ENCODE measurements around the gene SYNE3.

Gene SYNE3

DNA sequence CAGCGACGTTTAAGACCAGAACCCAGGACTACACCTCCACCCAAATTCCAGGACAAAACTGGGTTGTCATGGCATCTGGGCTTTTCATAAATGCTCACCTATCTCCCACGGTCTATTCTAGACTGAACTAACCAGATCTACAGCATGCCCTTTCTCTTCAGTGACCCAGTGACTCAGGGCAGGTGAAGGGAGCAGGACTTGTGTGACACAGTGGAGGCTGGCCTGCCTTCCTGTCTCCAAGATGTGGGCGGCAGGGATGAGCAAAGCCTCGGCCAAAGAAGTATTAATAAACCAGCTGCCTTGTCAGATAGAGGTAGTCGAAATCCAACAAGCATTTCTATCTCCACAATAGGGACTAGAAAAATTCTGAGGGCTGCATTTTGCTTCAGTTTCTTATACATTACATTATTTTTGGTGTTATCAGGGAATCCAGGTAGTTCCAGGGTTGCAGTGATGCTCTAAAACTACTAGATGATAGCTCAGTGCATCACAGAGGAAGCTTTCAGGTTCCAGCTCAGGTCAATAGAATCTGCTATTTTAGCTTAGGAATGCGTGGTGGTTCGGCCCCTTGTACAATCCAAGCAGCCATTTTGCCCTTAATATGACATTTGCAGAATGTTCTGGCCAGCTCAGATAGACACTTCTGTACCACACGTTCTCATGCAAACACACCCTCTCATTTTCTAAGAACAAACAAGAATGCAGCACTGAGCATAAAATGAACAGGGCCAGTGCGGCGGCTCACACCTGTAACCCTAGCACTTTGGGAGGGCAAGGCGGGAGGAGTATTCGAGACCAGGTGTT, 14.2 kb upstream of the SYNE3 start:
- Histone ChIP-seq H3K9me3 (ENCODE audit: control extremely low read depth in 1 of 5, control insufficient read depth in 4 of 5, insufficient read depth in 2 of 5, low read depth in 1 of 5, low read length in 4 of 5) (no peaks in the 10 kb centered on the region), H3K4me3 (ENCODE audit: control insufficient read depth in 1 of 7, extremely low read depth in 1 of 7, insufficient read depth in 4 of 7, low read depth in 2 of 7, low read length in 6 of 7) (no peak overlapping the region), H3K27ac (ENCODE audit: insufficient read depth in 1 of 2, low read depth in 1 of 2, low read length in 2 of 2, poor library complexity in 1 of 2, severe bottlenecking in 2 of 2) (peak overlapping the region; percentile 13 to 97), H3K4me1 (ENCODE audit: control extremely low read depth in 1 of 4, control insufficient read depth in 4 of 4, insufficient read depth in 4 of 4, low read length in 3 of 4) (peaks cover 12 to 49% (median 34%) of the 10 kb centered on the region in 4 experiments), H3K27me3 (replicated peaks in 2 of 5; ENCODE audit: control insufficient read depth in 4 of 5, insufficient read depth in 5 of 5, low read length in 4 of 5) (no peaks in the 10 kb centered on the region), H3K36me3 (ENCODE audit: control insufficient read depth in 4 of 4, insufficient read depth in 4 of 4, low read length in 3 of 4) (peaks cover 0 to 25% (median 6%) of the 10 kb centered on the region in 4 experiments)
- no peak for DNase-seq
- ChIA-PET POLR2A (no interaction called here), CTCF (interaction anchor here (1.7 to 14.8 kb wide), 3 partner anchors 12 to 83 kb away, joined by 3 to 259 read pairs (median 5); no protein-coding TSS in a partner anchor)
- 95% methylated on average over 4 of the region's 13 CpGs for WGBS (ENCODE audit: insufficient coverage)

GRCh38 chr14:95529216-95529615, 12.8 kb upstream of the SYNE3 start:
- POLR2A ChIA-PET: no interaction called here
- H3K36me3 ChIP-seq (ENCODE audit: control insufficient read depth in 4 of 4, insufficient read depth in 4 of 4, low read length in 3 of 4): peaks cover 0 to 25% (median 6%) of the 10 kb centered on the region in 4 experiments
- peaks cover 12 to 57% (median 40%) of the 10 kb centered on the region in 4 experiments for H3K4me1 ChIP-seq (ENCODE audit: control extremely low read depth in 1 of 4, control insufficient read depth in 4 of 4, insufficient read depth in 4 of 4, low read length in 3 of 4)
- H3K27me3 ChIP-seq (replicated peaks in 2 of 5; ENCODE audit: control insufficient read depth in 4 of 5, insufficient read depth in 5 of 5, low read length in 4 of 5): no peaks in the 10 kb centered on the region
- H3K9me3 ChIP-seq (ENCODE audit: control extremely low read depth in 1 of 5, control insufficient read depth in 4 of 5, insufficient read depth in 2 of 5, low read depth in 1 of 5, low read length in 4 of 5): no peaks in the 10 kb centered on the region
- WGBS (ENCODE audit: insufficient coverage): 80% methylated on average over 4 of the region's 7 CpGs
- H3K27ac ChIP-seq (ENCODE audit: insufficient read depth in 1 of 2, low read depth in 1 of 2, low read length in 2 of 2, poor library complexity in 1 of 2, severe bottlenecking in 2 of 2): peak overlapping the region in 1 of 2 experiments; percentile 19
- no peak for DNase-seq
- H3K4me3 ChIP-seq (ENCODE audit: control insufficient read depth in 1 of 7, extremely low read depth in 1 of 7, insufficient read depth in 4 of 7, low read depth in 2 of 7, low read length in 6 of 7): no peak overlapping the region
- CTCF ChIA-PET: interaction anchor here (1.0 to 14.8 kb wide), 8 partner anchors 10 to 99 kb away, joined by 3 to 259 read pairs (median 4); partner anchors contain the start of gene SYNE3

DNA sequence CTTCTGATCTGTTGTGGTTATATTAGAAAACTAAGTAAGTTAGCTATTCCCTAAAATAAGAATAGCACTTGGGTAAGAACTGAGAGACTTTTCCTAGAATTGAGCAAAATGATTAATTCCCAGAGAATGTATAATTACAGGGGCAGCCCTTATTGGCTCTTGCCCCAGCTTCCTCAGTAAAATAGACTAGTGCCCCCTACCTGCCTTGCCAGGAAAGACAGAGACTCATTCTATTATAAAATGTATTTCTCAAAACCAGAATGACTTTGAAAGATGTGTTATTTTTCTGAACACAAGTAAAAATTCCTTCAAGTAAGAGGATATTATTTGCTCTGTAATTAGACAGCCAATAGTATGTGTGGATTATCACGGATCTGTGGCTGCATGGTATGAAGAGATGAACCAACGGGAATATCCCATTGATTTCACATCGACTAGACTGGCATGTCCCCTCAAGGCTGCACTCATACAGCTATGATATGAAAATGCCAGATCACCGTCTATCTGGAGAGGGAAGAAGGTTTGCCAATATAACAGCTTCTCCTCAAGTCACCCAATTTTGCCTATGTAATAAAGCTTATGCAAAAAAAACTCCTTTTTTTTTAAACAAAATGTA, 11.0 kb upstream of the SYNE3 start:
- 84% methylated on average over 3 of the region's 4 CpGs for WGBS (ENCODE audit: insufficient coverage)
- ChIA-PET POLR2A (interaction anchor here (1.0 kb wide), 1 partner anchor 32 kb away, joined by 3 read pairs; no protein-coding TSS in a partner anchor), CTCF (interaction anchor here (0.6 to 14.8 kb wide), 23 partner anchors 9 to 797 kb away, joined by 3 to 259 read pairs (median 5); partner anchors contain the start of gene SYNE3)
- no peak overlapping the region for H3K27ac ChIP-seq (ENCODE audit: insufficient read depth in 1 of 2, low read depth in 1 of 2, low read length in 2 of 2, poor library complexity in 1 of 2, severe bottlenecking in 2 of 2)
- no peaks in the 10 kb centered on the region for H3K27me3 ChIP-seq (replicated peaks in 2 of 5; ENCODE audit: control insufficient read depth in 4 of 5, insufficient read depth in 5 of 5, low read length in 4 of 5)
- DNase-seq: peak; percentile 56 to 72 (median 65)
- H3K36me3 ChIP-seq (ENCODE audit: control insufficient read depth in 4 of 4, insufficient read depth in 4 of 4, low read length in 3 of 4): peaks cover 0 to 22% (median 6%) of the 10 kb centered on the region in 4 experiments
- peaks cover 17 to 65% (median 43%) of the 10 kb centered on the region in 4 experiments for H3K4me1 ChIP-seq (ENCODE audit: control extremely low read depth in 1 of 4, control insufficient read depth in 4 of 4, insufficient read depth in 4 of 4, low read length in 3 of 4)
- peak overlapping the region in 1 of 7 experiments; percentile 12 for H3K4me3 ChIP-seq (ENCODE audit: control insufficient read depth in 1 of 7, extremely low read depth in 1 of 7, insufficient read depth in 4 of 7, low read depth in 2 of 7, low read length in 6 of 7)
- H3K9me3 ChIP-seq (ENCODE audit: control extremely low read depth in 1 of 5, control insufficient read depth in 4 of 5, insufficient read depth in 2 of 5, low read depth in 1 of 5, low read length in 4 of 5): no peaks in the 10 kb centered on the region

- Histone ChIP-seq H3K4me3 (ENCODE audit: control insufficient read depth in 1 of 7, extremely low read depth in 1 of 7, insufficient read depth in 4 of 7, low read depth in 2 of 7, low read length in 6 of 7) (peak overlapping the region in 1 of 7 experiments; percentile 12), H3K27ac (ENCODE audit: insufficient read depth in 1 of 2, low read depth in 1 of 2, low read length in 2 of 2, poor library complexity in 1 of 2, severe bottlenecking in 2 of 2) (no peak overlapping the region), H3K27me3 (replicated peaks in 2 of 5; ENCODE audit: control insufficient read depth in 4 of 5, insufficient read depth in 5 of 5, low read length in 4 of 5) (no peaks in the 10 kb centered on the region), H3K9me3 (ENCODE audit: control extremely low read depth in 1 of 5, control insufficient read depth in 4 of 5, insufficient read depth in 2 of 5, low read depth in 1 of 5, low read length in 4 of 5) (no peaks in the 10 kb centered on the region), H3K36me3 (ENCODE audit: control insufficient read depth in 4 of 4, insufficient read depth in 4 of 4, low read length in 3 of 4) (peaks cover 0 to 20% (median 6%) of the 10 kb centered on the region in 4 experiments), H3K4me1 (ENCODE audit: control extremely low read depth in 1 of 4, control insufficient read depth in 4 of 4, insufficient read depth in 4 of 4, low read length in 3 of 4) (peaks cover 13 to 63% (median 39%) of the 10 kb centered on the region in 4 experiments)
- ChIA-PET POLR2A (interaction anchor here (1.0 kb wide), 1 partner anchor 31 kb away, joined by 3 read pairs; no protein-coding TSS in a partner anchor), CTCF (interaction anchor here (0.6 to 14.8 kb wide), 23 partner anchors 8 to 796 kb away, joined by 3 to 259 read pairs (median 5); partner anchors contain the start of gene SYNE3)
- WGBS (ENCODE audit: insufficient coverage): 18% methylated on average over 4 of the region's 9 CpGs
- peak in 2 of 3 donors; percentile 38 to 69 for DNase-seq
These were observed 10.3 kb upstream of the SYNE3 start for GRCh38 chr14:95526483-95527386.

- WGBS (ENCODE audit: insufficient coverage): 95% methylated on average over 4 of the region's 5 CpGs
- ChIA-PET CTCF (interaction anchor here (0.7 to 14.8 kb wide), 10 partner anchors 7 to 88 kb away, joined by 3 to 259 read pairs (median 10); partner anchors contain the start of genes GLRX5 and SYNE3), POLR2A (no interaction called here)
- no peaks in the 10 kb centered on the region for H3K27me3 ChIP-seq (replicated peaks in 2 of 5; ENCODE audit: control insufficient read depth in 4 of 5, insufficient read depth in 5 of 5, low read length in 4 of 5)
- H3K27ac ChIP-seq (ENCODE audit: insufficient read depth in 1 of 2, low read depth in 1 of 2, low read length in 2 of 2, poor library complexity in 1 of 2, severe bottlenecking in 2 of 2): no peak overlapping the region
- H3K4me3 ChIP-seq (ENCODE audit: control insufficient read depth in 1 of 7, extremely low read depth in 1 of 7, insufficient read depth in 4 of 7, low read depth in 2 of 7, low read length in 6 of 7): no peak overlapping the region
- DNase-seq: no peak
- H3K4me1 ChIP-seq (ENCODE audit: control extremely low read depth in 1 of 4, control insufficient read depth in 4 of 4, insufficient read depth in 4 of 4, low read length in 3 of 4): peaks cover 13 to 58% (median 37%) of the 10 kb centered on the region in 4 experiments
- peaks cover 0 to 15% (median 6%) of the 10 kb centered on the region in 4 experiments for H3K36me3 ChIP-seq (ENCODE audit: control insufficient read depth in 4 of 4, insufficient read depth in 4 of 4, low read length in 3 of 4)
- H3K9me3 ChIP-seq (ENCODE audit: control extremely low read depth in 1 of 5, control insufficient read depth in 4 of 5, insufficient read depth in 2 of 5, low read depth in 1 of 5, low read length in 4 of 5): no peaks in the 10 kb centered on the region
These were observed 9.5 kb upstream of the SYNE3 start for GRCh38 chr14:95525999-95526398.

DNA sequence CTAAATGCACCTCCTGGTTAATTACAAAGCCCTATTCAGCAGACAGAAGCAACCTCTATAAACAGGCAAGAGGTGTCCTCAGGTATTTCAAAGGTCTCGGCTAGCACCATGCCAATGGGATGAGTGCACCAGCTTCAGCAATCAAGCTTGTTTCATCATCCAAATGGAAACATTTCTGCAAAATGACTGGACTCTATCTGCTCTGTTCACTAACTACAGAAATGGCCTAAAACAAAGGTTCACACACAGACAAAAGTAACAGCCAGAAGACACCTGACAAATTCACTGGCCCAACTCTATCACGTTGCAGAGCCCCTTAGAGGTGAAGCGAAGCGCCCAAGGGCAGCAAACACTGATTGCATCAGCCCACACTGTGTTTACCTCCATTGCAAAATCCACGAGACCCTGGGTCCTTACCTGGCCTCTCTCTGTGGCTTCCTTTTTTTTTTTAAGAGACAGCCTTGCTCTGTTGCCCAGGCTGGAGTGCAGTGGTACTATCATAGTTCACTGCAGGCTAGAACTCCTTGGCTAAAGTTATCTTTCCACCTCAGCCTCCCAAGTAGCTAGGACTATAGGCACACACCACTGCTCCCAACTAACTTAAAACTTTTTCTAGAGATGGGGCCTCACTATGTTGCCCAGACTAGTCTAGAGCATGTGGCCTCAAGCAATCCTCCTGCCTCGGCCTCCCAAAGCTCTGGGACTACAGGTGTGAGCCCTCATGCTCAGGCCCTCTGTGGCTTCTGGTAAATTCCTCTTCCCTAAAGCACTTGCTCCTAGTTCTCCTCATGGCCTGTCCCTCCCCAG, 8.5 kb upstream of the SYNE3 start:
- Histone ChIP-seq H3K27ac (ENCODE audit: insufficient read depth in 1 of 2, low read depth in 1 of 2, low read length in 2 of 2, poor library complexity in 1 of 2, severe bottlenecking in 2 of 2) (no peak overlapping the region), H3K27me3 (replicated peaks in 2 of 5; ENCODE audit: control insufficient read depth in 4 of 5, insufficient read depth in 5 of 5, low read length in 4 of 5) (no peaks in the 10 kb centered on the region), H3K4me3 (ENCODE audit: control insufficient read depth in 1 of 7, extremely low read depth in 1 of 7, insufficient read depth in 4 of 7, low read depth in 2 of 7, low read length in 6 of 7) (no peak overlapping the region), H3K4me1 (ENCODE audit: control extremely low read depth in 1 of 4, control insufficient read depth in 4 of 4, insufficient read depth in 4 of 4, low read length in 3 of 4) (peaks cover 20 to 66% (median 44%) of the 10 kb centered on the region in 4 experiments), H3K9me3 (ENCODE audit: control extremely low read depth in 1 of 5, control insufficient read depth in 4 of 5, insufficient read depth in 2 of 5, low read depth in 1 of 5, low read length in 4 of 5) (no peaks in the 10 kb centered on the region), H3K36me3 (ENCODE audit: control insufficient read depth in 4 of 4, insufficient read depth in 4 of 4, low read length in 3 of 4) (peaks cover 0 to 7% (median under 1%) of the 10 kb centered on the region in 4 experiments)
- DNase-seq: no peak
- WGBS (ENCODE audit: insufficient coverage): 79% methylated on average over 6 of the region's 6 CpGs
- CTCF ChIA-PET: interaction anchor here (0.7 to 14.8 kb wide), 5 partner anchors 10 to 86 kb away, joined by 3 to 259 read pairs (median 5); partner anchors contain the start of genes GLRX5 and SYNE3
- POLR2A ChIA-PET: no interaction called here
